ENCODE results near the gene FUS. TPM values are rescaled to one million over a fixed set of nuclear protein-coding genes. Genes with fewer than 3 reads are reported as not detected.

Gene FUS
- total RNA-seq, 4 donors from 2014 or later, result 24.0 to 45.1 (median 34.2) TPM

DNA sequence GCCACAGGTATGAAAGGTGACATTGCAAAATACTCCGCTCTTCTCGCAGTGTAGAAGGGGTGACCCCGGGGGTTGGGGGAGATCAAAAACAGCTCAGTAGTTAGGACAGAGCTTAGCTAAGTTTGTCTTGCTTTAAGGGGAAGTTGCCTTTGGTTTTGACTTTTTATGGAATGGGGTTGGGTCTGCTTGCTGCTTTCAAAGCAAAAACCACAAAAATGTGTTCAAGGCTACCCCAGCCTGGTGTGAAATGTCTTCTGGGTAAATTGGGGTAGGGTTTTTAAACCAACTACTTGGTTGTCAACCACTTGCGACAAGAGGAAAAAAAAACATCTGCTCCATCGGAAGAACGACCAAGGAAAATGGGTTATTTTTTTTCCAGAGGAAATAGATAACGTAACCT is 6.2 kb downstream of the FUS start:
- H3K9me3 ChIP-seq, result no peaks in the 10 kb centered on the region
- intact Hi-C loops (cut with DNase I), result no loop called here
- DNase-seq (ENCODE audit: extremely low spot score), result no peak
- TF ChIP-seq EP300 (IDR thresholded peaks at IDR 0.05) (no peak), POLR2AphosphoS5 (IDR thresholded peaks at IDR 0.05) (no peak), POLR2A (IDR thresholded peaks at IDR 0.05; ENCODE audit: low read depth) (no peak)
- TF ChIP-seq, protein P1, sequence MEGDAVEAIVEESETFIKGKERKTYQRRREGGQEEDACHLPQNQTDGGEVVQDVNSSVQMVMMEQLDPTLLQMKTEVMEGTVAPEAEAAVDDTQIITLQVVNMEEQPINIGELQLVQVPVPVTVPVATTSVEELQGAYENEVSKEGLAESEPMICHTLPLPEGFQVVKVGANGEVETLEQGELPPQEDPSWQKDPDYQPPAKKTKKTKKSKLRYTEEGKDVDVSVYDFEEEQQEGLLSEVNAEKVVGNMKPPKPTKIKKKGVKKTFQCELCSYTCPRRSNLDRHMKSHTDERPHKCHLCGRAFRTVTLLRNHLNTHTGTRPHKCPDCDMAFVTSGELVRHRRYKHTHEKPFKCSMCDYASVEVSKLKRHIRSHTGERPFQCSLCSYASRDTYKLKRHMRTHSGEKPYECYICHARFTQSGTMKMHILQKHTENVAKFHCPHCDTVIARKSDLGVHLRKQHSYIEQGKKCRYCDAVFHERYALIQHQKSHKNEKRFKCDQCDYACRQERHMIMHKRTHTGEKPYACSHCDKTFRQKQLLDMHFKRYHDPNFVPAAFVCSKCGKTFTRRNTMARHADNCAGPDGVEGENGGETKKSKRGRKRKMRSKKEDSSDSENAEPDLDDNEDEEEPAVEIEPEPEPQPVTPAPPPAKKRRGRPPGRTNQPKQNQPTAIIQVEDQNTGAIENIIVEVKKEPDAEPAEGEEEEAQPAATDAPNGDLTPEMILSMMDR (IDR thresholded peaks at IDR 0.05), result no peak
- H3K27ac ChIP-seq (replicated peaks in 1 of 4), result no peak overlapping the region
- peaks cover 70 to 90% (median 87%) of the 10 kb centered on the region in 4 donors for H3K36me3 ChIP-seq
- WGBS, result 69% methylated on average over 7 of the region's 7 CpGs
- no peak overlapping the region for H3K4me3 ChIP-seq
- H3K27me3 ChIP-seq, result no peaks in the 10 kb centered on the region
- peaks cover 26 to 36% (median 33%) of the 10 kb centered on the region in 4 donors for H3K4me1 ChIP-seq

DNA sequence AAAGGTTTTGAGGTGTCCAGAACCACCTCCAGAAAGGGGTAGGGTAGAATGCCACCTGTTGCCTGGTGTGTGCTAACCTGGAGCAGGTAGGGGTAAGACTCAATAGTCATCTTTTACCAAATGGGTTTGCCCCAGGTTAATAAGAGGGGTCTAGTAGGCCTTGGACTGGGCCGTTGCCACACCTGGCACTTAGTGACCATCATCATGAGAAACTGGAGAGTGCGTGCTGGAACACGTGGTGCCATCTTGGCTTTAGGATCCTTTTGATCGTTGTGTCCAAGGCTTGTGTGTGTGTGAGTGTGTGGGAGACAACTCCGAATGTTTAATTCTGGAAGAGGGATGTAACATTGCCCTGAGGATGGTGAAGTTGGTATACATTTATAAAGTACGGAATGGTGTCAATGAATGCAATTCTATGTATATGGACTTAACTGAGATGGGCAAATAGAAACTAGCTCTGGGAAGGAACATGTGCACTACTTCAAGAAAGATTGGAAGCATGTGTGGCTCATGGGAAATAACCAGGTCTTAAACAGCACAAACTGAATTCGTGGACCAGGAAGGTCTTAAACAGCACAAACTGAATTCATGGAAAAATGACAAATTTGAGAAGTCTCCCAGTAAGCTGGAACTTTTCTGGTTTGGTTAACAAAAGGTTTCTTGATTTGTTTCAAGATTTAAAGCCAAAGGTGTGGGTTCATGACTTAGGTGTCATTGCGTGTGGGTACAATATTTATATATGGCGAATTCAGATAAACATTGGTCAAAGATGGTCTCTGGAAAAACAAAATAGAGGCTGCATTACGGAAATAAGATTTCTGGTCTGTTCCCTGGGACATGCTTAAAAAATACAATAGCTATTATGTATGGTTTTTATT is 7.2 kb downstream of the FUS start:
- H3K27ac ChIP-seq (replicated peaks in 1 of 4), result no peak overlapping the region
- no peaks in the 10 kb centered on the region for H3K9me3 ChIP-seq
- no peak for DNase-seq (ENCODE audit: extremely low spot score)
- intact Hi-C loops (cut with DNase I), result no loop called here
- TF ChIP-seq EP300 (IDR thresholded peaks at IDR 0.05) (no peak), POLR2AphosphoS5 (IDR thresholded peaks at IDR 0.05) (no peak), POLR2A (IDR thresholded peaks at IDR 0.05; ENCODE audit: low read depth) (no peak)
- TF ChIP-seq, protein P1 (IDR thresholded peaks at IDR 0.05), result no peak
- H3K36me3 ChIP-seq, result peaks cover 80 to 100% (median 97%) of the 10 kb centered on the region in 4 donors
- peaks cover 19 to 26% (median 23%) of the 10 kb centered on the region in 4 donors for H3K4me1 ChIP-seq
- H3K27me3 ChIP-seq, result no peaks in the 10 kb centered on the region
- 68% methylated on average over 10 of the region's 10 CpGs for WGBS
- no peak overlapping the region for H3K4me3 ChIP-seq

DNA sequence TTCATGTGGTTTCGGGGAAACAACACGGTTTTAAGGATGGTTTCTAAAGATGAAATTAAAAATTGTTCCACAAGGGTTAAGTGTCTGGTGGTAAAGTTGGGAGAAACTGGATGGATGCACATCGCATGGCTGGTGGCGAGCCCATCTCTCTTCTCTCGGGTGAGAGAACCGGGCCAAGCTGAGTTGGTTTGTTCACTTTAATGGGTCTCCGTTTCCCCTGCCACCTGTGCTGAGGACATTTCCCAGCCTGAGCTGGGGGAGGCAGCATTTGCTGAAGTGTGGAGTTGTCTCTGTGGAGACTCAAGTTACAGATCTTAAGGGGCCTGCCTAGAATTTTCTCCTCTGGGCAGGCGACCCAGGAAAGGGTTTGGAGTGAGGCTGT is 7.9 kb downstream of the FUS start:
- intact Hi-C loops (cut with DNase I), result no loop called here
- TF ChIP-seq, protein P1 (IDR thresholded peaks at IDR 0.05), result no peak
- TF ChIP-seq POLR2A (IDR thresholded peaks at IDR 0.05; ENCODE audit: low read depth) (no peak), EP300 (IDR thresholded peaks at IDR 0.05) (no peak), POLR2AphosphoS5 (IDR thresholded peaks at IDR 0.05) (no peak)
- H3K27ac ChIP-seq (replicated peaks in 1 of 4), result no peak overlapping the region

DNA sequence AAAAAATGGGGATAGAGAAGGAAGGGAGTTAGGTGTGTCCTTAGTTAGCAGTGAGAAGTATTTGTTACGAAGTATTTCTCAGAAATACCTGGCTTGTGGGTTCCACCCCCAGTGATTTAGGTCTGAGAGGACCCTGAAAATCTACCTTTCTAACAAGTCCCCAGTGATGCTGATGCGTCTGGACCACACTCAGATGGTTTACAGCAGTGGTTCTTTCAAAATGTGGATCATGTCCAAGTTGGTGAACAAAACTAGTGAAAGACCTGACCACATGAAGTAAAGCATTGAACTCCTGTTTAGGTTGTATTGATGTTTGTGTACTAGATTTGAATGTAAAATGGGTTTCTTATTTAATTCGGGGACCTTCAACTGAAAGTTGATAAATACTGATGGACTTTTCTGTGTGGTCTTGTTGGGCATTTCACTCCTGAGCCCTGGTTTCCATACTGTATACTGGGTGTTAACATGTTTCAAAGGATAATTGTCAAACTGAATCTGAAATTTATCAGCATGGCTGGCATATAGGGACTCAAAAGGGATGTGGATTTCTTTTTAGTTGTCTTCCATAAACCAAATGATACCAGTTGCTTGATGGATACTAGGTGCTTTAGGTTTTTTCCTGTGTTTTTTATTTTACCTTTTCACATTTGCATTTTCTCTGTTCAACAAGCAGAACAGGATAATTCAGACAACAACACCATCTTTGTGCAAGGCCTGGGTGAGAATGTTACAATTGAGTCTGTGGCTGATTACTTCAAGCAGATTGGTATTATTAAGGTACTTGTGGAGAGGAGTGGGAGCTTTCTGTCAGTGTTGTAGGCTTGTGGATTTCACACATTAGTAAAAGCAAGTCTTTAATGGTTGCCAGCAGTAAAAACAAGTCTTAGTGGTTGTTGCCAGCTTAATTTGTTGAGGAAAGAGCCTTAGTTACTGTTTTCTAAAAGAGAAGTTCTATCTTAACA is 8.8 kb downstream of the FUS start:
- intact Hi-C loops (cut with DNase I), result no loop called here
- no peaks in the 10 kb centered on the region for H3K27me3 ChIP-seq
- H3K9me3 ChIP-seq, result no peaks in the 10 kb centered on the region
- TF ChIP-seq POLR2A (IDR thresholded peaks at IDR 0.05; ENCODE audit: low read depth) (no peak), EP300 (IDR thresholded peaks at IDR 0.05) (no peak), POLR2AphosphoS5 (IDR thresholded peaks at IDR 0.05) (no peak)
- TF ChIP-seq, protein P1 (IDR thresholded peaks at IDR 0.05), result no peak
- H3K4me1 ChIP-seq, result peaks cover 3 to 11% (median 7%) of the 10 kb centered on the region in 4 donors
- no peak overlapping the region for H3K4me3 ChIP-seq
- 67% methylated on average over 3 of the region's 3 CpGs for WGBS
- H3K36me3 ChIP-seq, result peaks cover 95 to 100% (median 99%) of the 10 kb centered on the region in 4 donors
- no peak overlapping the region for H3K27ac ChIP-seq (replicated peaks in 1 of 4)
- no peak for DNase-seq (ENCODE audit: extremely low spot score)

More for the DNA sequence above, 7.9 kb downstream of the FUS start:
- peaks cover 13 to 20% (median 16%) of the 10 kb centered on the region in 4 donors for H3K4me1 ChIP-seq
- peaks cover 86 to 100% (median 98%) of the 10 kb centered on the region in 4 donors for H3K36me3 ChIP-seq
- no peaks in the 10 kb centered on the region for H3K9me3 ChIP-seq
- no peak for DNase-seq (ENCODE audit: extremely low spot score)
- H3K4me3 ChIP-seq, result no peak overlapping the region
- no peaks in the 10 kb centered on the region for H3K27me3 ChIP-seq
- WGBS, result 80% methylated on average over 8 of the region's 8 CpGs
